Activated B cell treated with CpG ODN at 0.5 μM for 24 hours (primary cell): Measurements from ENCODE around the gene RAP1GAP2. TPM values are rescaled to one million over a fixed set of nuclear protein-coding genes. Genes with fewer than 3 reads are reported as not detected.
A peak's percentile ranks its signal among the peaks of the same experiment; 100 is the strongest.

Source experiments
- ATAC-seq: fragments of 200-7000 bp; cut with Tn5 transposase; one replicate; pipeline ENCODE4 v1.10.0; 2021; ENCODE audit warnings: low read depth, mild to moderate bottlenecking, moderate library complexity
- CTCF ChIA-PET: fragments of 350-600 bp; sonication (Branson Sonifier 250); formaldehyde crosslinking; loops from one replicate; lab custom pipeline; 2021; ENCODE audit warnings: antibody characterized with exemption; lab: Charles Lee
- POLR2A ChIA-PET: fragments of 350-600 bp; sonication (Branson Sonifier 250); formaldehyde crosslinking; loops from one replicate; lab custom pipeline; 2021; ENCODE audit warnings: antibody characterized with exemption; lab: Charles Lee
- DNase-seq: peaks from one replicate; pipeline ENCODE4 v3.0.0; 2022
- H3K27ac Mint-ChIP-seq: one replicate; pipeline ENCODE4 v1.8.0; 2020; ENCODE audit warnings: mixed read lengths
- H3K27me3 Mint-ChIP-seq: one replicate; pipeline ENCODE4 v1.8.0; 2021; ENCODE audit warnings: mixed read lengths
- H3K36me3 Mint-ChIP-seq: one replicate; pipeline ENCODE4 v1.8.0; 2021; ENCODE audit warnings: low read depth, mixed read lengths
- H3K4me1 Mint-ChIP-seq: one replicate; pipeline ENCODE4 v1.8.0; 2021; ENCODE audit warnings: mixed read lengths
- H3K4me3 Mint-ChIP-seq: one replicate; pipeline ENCODE4 v1.8.0; 2020; ENCODE audit warnings: mild to moderate bottlenecking, mixed read lengths
- H3K9me3 Mint-ChIP-seq: one replicate; pipeline ENCODE4 v1.8.0; 2020; ENCODE audit warnings: mixed read lengths
- intact Hi-C: fragments of 100-400 bp; cut with micrococcal nuclease; formaldehyde crosslinking; loops from one replicate; pipeline ENCODE4 v1.15.1; 2024
- total RNA-seq: library from RNA; stranded (reverse); gene quantifications from 2 replicates; pipeline ENCODE4 v1.2.3, GENCODE V29; 2022
- TF ChIP-seq, protein P1 (sequence below): fragments of 200-600 bp; IDR thresholded peaks from one replicate; pipeline ENCODE4 v1.8.0; 2022; ENCODE audit warnings: antibody characterized with exemption, mild to moderate bottlenecking

RAP1GAP2 gene
- total RNA-seq, 1 donor from 2014 or later = 2.6 TPM

DNA sequence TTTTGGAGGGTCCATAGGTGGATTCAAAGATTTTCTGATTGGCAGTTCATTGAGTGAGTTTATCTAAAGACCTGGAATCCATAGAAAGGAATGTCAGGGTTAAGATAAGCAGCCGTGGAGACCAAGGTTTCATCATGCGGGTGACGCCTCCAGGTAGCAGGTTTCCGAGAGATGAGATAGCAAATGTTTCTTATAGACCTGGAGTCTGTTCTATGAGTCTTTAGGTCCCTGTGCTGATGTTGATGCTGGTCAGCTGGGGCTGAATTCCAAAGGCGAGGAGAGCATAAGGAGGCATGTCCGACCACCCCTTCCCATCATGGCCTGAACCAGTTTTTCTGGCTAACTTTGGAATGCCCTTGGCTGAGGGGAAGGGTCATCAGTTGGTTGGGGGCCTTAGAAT lies 80.2 kb downstream of the RAP1GAP2 start:
- intact Hi-C loops = no loop called here
- TF ChIP-seq, protein P1, sequence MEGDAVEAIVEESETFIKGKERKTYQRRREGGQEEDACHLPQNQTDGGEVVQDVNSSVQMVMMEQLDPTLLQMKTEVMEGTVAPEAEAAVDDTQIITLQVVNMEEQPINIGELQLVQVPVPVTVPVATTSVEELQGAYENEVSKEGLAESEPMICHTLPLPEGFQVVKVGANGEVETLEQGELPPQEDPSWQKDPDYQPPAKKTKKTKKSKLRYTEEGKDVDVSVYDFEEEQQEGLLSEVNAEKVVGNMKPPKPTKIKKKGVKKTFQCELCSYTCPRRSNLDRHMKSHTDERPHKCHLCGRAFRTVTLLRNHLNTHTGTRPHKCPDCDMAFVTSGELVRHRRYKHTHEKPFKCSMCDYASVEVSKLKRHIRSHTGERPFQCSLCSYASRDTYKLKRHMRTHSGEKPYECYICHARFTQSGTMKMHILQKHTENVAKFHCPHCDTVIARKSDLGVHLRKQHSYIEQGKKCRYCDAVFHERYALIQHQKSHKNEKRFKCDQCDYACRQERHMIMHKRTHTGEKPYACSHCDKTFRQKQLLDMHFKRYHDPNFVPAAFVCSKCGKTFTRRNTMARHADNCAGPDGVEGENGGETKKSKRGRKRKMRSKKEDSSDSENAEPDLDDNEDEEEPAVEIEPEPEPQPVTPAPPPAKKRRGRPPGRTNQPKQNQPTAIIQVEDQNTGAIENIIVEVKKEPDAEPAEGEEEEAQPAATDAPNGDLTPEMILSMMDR = no peak
- ChIA-PET POLR2A (no interaction called here), CTCF (no interaction called here)
- Mint-ChIP-seq H3K4me1 (peaks cover 9% of the 10 kb centered on the region), H3K27ac (no peak overlapping the region), H3K27me3 (no peaks in the 10 kb centered on the region), H3K36me3 (peaks cover 3% of the 10 kb centered on the region), H3K4me3 (no peak overlapping the region), H3K9me3 (peaks cover 1% of the 10 kb centered on the region)
- DNase-seq (no peak), ATAC-seq (no peak)

DNA sequence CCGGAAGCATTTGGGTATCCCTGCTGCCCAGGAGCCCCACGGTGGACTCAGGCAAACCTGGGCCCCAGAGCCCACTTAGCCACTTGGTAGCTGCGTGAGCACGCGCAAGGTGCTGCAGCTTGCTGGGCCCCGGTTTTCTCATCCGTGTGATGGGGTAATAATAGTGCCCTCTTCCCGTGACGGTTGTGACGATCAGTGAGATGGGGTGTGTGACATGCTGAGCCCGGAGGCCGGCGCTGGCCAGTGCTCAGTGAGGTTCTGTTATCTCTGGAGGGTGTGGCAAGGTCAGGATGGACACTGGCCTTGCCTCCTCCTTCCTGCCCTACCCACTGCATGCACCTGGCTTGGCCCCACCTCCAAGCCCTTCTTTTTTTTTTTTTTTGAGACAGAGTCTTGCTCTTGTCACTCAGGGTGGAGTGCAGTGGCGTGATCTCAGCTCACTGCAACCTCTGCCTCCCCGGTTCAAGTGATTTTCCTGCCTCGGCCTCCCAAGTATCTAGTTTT lies 82.6 kb downstream of the RAP1GAP2 start:
- intact Hi-C loops = no loop called here
- TF ChIP-seq, protein P1 = no peak
- peaks cover 9% of the 10 kb centered on the region for H3K4me1 Mint-ChIP-seq
- no peaks in the 10 kb centered on the region for H3K27me3 Mint-ChIP-seq
- POLR2A ChIA-PET = no interaction called here
- H3K36me3 Mint-ChIP-seq = peaks cover 3% of the 10 kb centered on the region
- H3K9me3 Mint-ChIP-seq = peaks cover 2% of the 10 kb centered on the region
- H3K4me3 Mint-ChIP-seq = no peak overlapping the region
- CTCF ChIA-PET = no interaction called here
- no peak for DNase-seq
- H3K27ac Mint-ChIP-seq = no peak overlapping the region
- no peak for ATAC-seq

DNA sequence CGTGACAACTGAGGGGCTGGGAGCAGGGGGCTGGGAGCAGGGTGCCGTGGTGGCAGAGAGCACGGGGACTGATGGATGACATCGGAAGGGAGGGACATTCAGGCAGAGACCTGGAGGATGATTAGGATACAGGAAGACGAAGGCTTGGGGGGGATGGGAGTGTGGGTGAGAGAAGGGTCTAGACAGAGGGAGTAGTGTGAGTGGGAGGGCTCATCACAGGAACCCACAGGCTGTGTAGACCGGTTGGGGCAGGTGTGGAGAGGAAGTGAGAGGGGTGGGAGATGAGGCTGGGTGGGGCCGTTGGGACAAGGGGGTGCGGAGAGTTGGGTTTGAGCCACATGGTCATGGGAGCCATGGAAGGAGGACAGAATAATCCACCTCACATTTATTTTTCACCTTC lies 83.8 kb downstream of the RAP1GAP2 start:
- Mint-ChIP-seq H3K4me1 (peaks cover 9% of the 10 kb centered on the region), H3K4me3 (no peak overlapping the region), H3K36me3 (peaks cover 3% of the 10 kb centered on the region), H3K27ac (no peak overlapping the region), H3K27me3 (no peaks in the 10 kb centered on the region), H3K9me3 (peaks cover 2% of the 10 kb centered on the region)
- ChIA-PET POLR2A (no interaction called here), CTCF (no interaction called here)
- ATAC-seq (no peak), DNase-seq (no peak)
- intact Hi-C loops = no loop called here
- TF ChIP-seq, protein P1 = no peak

DNA sequence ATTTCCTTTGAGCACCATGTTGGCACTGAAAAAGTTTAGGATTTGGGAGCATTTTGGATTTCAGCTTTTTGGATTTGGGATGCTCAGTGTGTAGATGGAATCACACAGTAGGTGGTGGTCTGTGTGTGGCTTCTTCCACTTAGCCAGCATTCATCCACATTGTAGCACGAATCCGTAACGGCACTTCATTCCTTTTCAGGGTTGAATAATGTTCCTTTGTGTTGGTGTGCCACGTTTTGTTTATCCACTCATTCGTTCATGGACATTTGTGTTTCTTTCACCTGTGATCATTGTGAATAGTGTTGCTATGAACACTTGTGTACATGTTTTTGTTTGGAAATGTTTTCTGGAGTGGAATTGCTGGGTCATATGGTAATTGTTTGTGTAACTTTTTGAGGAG lies 85.1 kb downstream of the RAP1GAP2 start:
- Mint-ChIP-seq H3K36me3 (peaks cover 3% of the 10 kb centered on the region), H3K9me3 (peaks cover 2% of the 10 kb centered on the region), H3K4me1 (peaks cover 9% of the 10 kb centered on the region), H3K27me3 (no peaks in the 10 kb centered on the region), H3K27ac (no peak overlapping the region), H3K4me3 (no peak overlapping the region)
- ATAC-seq (no peak), DNase-seq (no peak)
- POLR2A ChIA-PET = no interaction called here
- CTCF ChIA-PET = no interaction called here
- intact Hi-C loops = no loop called here
- TF ChIP-seq, protein P1 = no peak

DNA sequence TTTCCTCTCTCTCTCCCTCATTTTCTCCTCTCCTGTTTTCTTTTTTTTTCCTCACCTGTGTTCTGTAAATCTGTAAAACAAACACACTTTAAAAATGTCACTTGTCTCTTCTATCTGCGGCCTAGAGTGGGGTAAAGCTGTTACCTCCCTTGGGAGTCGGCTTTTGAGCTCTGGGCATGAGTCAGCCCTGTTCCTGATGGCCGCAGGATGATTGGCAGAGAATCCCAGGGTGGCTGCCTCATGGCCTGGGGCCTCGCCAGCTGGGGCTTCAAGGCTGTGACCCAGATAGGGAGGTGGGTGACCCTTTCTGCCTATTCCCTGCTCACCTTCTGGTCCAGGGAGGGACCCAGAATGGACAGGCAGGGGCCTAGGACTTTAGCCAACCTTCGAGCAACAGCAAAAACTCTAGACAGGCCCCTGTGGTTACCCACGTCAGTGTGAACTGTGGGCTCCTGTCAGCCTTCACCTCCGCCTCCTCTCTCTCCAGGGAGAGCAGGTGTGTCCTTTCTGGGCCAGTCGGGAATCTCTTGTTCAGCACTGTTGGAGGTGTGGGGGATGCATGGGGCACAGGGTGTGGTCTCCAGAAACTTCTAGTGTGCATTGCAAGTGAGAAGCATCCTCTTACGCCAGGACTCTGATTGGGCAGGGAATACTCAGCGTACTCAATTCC lies 87.4 kb downstream of the RAP1GAP2 start:
- POLR2A ChIA-PET = no interaction called here
- TF ChIP-seq, protein P1 = no peak
- Mint-ChIP-seq H3K9me3 (peaks cover 2% of the 10 kb centered on the region), H3K36me3 (no peaks in the 10 kb centered on the region), H3K4me1 (peaks cover 12% of the 10 kb centered on the region), H3K4me3 (no peak overlapping the region), H3K27ac (no peak overlapping the region), H3K27me3 (no peaks in the 10 kb centered on the region)
- CTCF ChIA-PET = no interaction called here
- intact Hi-C loops = no loop called here
- DNase-seq (no peak), ATAC-seq (peak; percentile 52)
